ENCODE results near the gene FAM98B. TPM values are rescaled to one million over a fixed set of nuclear protein-coding genes. Genes with fewer than 3 reads are reported as not detected.

Gene FAM98B
- total RNA-seq, 2 donors from 2014 or later, result 7.9 to 8.6 TPM

DNA sequence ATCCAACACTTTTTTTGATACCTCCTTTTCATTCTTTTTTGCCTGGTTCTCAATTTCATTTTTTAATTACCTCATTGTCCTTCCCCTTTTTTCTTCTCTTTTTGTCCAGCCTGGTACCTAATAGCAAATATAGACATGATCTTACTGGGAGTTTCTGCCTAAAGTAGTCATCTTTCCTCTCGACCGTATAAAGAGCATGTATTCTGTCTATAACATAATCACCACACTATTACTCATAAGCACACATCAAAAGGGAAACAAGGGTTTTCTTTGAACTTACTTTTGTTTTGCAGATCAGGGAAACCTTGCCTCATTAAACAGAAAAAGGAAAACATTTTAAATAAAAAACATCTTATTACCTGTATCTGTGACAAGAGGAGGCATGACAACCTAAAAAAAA, 33.0 kb downstream of the FAM98B start:
- intact Hi-C loops (cut with DNase I), result no loop called here
- Histone ChIP-seq H3K9me3 (peaks cover 0 to 2% (median 0%) of the 10 kb centered on the region in 3 donors), H3K36me3 (replicated peaks in 1 of 2; ENCODE audit: insufficient read depth in 1 of 2, low read depth in 2 of 2) (peaks cover 0 to 4% of the 10 kb centered on the region in 2 donors), H3K27ac (no peak overlapping the region), H3K4me3 (no peak overlapping the region), H3K27me3 (no peaks in the 10 kb centered on the region), H3K4me1 (no peaks in the 10 kb centered on the region)
- TF ChIP-seq, protein P1, sequence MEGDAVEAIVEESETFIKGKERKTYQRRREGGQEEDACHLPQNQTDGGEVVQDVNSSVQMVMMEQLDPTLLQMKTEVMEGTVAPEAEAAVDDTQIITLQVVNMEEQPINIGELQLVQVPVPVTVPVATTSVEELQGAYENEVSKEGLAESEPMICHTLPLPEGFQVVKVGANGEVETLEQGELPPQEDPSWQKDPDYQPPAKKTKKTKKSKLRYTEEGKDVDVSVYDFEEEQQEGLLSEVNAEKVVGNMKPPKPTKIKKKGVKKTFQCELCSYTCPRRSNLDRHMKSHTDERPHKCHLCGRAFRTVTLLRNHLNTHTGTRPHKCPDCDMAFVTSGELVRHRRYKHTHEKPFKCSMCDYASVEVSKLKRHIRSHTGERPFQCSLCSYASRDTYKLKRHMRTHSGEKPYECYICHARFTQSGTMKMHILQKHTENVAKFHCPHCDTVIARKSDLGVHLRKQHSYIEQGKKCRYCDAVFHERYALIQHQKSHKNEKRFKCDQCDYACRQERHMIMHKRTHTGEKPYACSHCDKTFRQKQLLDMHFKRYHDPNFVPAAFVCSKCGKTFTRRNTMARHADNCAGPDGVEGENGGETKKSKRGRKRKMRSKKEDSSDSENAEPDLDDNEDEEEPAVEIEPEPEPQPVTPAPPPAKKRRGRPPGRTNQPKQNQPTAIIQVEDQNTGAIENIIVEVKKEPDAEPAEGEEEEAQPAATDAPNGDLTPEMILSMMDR (IDR thresholded peaks at IDR 0.05), result no peak
- no peak for TF ChIP-seq POLR2A (IDR thresholded peaks at IDR 0.05)
- 63 to 79% methylated on average over 2 of the region's 2 CpGs for WGBS, 2 donors
- DNase-seq (no peak), ATAC-seq (no peak)

DNA sequence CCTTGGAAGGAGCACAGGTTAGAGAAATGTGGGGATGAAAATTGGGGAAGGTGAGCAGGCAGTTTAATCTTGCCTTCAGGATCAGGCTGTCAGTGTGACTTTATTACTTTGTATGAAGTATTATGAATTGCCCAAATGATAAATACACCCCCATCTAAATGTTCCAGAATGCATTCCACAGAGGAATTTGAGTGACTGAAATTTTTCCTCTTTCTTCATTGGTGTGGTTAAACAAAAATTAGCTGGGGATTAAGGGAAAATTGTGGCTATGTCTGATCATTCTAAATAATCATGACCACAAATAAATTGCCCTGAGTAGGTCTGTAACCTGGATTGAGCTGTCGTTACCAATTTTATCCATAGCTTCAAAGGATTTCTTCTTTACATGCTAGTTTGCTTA, 33.5 kb downstream of the FAM98B start:
- TF ChIP-seq, protein P1 (IDR thresholded peaks at IDR 0.05), result no peak
- TF ChIP-seq POLR2A (IDR thresholded peaks at IDR 0.05), result no peak
- no peak overlapping the region for H3K4me3 ChIP-seq
- 100% methylated on average over 1 of the region's 1 CpG for WGBS, 2 donors
- peaks cover 0 to 2% (median 0%) of the 10 kb centered on the region in 3 donors for H3K9me3 ChIP-seq
- peaks cover 0 to 4% of the 10 kb centered on the region in 2 donors for H3K36me3 ChIP-seq (replicated peaks in 1 of 2; ENCODE audit: insufficient read depth in 1 of 2, low read depth in 2 of 2)
- no peaks in the 10 kb centered on the region for H3K4me1 ChIP-seq
- H3K27me3 ChIP-seq, result no peaks in the 10 kb centered on the region
- ATAC-seq (no peak), DNase-seq (no peak)
- H3K27ac ChIP-seq, result no peak overlapping the region
- intact Hi-C loops (cut with DNase I), result no loop called here

DNA sequence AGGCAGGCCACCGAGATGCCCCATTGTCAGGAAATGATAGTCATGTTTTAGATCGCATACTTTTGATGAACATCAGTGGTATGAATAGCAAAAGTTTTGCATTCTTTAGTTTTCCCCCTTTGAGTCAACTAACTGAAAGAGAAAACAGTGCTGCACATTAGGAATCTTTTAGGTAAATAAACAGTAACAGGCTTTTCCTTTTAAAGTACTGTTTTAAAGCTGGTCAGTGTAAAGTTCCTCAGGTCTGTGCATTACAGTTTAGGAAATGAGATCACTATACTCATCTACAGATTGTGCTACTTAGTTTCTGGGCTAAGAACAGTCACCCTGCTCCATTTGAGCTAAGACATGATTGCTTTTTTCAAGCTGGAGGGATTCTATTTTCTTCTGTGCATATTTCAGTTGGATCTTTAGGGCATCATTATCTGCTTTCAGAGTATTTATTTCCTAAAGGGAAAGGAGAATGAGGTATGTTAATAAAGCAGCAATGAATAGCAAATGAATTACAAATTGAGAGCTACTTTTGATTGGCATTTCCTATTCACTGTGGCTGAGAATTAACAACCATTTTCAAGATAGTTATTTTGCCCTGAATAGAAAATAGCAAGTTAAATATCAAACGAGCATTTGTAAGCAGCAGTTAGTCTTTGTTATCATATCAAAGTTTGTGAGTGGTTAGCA, 36.5 kb downstream of the FAM98B start:
- WGBS, 2 donors, result 65 to 70% methylated on average over 3 of the region's 3 CpGs
- TF ChIP-seq, protein P1 (IDR thresholded peaks at IDR 0.05), result no peak
- TF ChIP-seq POLR2A (IDR thresholded peaks at IDR 0.05), result no peak

DNA sequence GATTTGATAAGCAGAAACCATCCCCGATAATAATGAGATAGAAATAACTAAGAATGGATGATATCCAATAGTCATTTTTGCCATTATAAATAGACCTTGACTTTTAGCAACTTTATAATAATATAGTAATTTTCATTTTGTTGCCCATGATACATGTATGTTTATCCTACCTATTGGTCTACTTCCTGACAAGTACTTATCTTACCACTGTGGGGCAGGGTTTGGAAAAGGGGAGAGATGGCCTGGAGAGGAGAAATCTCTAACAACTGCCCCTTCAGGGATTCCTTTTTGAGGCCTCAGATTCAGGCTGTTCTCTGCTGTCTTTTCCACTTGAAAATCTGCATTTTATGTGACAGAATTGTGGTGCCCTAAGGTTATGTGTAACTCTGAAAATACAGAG, 42.2 kb downstream of the FAM98B start:
- H3K27ac ChIP-seq, result no peak overlapping the region
- 84 to 90% methylated on average over 1 of the region's 1 CpG for WGBS, 2 donors
- intact Hi-C loops (cut with DNase I), result no loop called here
- H3K4me1 ChIP-seq, result no peaks in the 10 kb centered on the region
- no peaks in the 10 kb centered on the region for H3K9me3 ChIP-seq
- TF ChIP-seq, protein P1 (IDR thresholded peaks at IDR 0.05), result no peak
- no peak for TF ChIP-seq POLR2A (IDR thresholded peaks at IDR 0.05)
- DNase-seq (no peak), ATAC-seq (no peak)
- H3K27me3 ChIP-seq, result no peaks in the 10 kb centered on the region
- H3K4me3 ChIP-seq, result no peak overlapping the region
- no peaks in the 10 kb centered on the region for H3K36me3 ChIP-seq (replicated peaks in 1 of 2; ENCODE audit: insufficient read depth in 1 of 2, low read depth in 2 of 2)

More for the DNA sequence above, 36.5 kb downstream of the FAM98B start:
- ATAC-seq (no peak), DNase-seq (no peak)
- intact Hi-C loops (cut with DNase I), result no loop called here
- H3K27me3 ChIP-seq, result no peaks in the 10 kb centered on the region
- no peak overlapping the region for H3K27ac ChIP-seq
- peaks cover 0 to 2% (median 0%) of the 10 kb centered on the region in 3 donors for H3K9me3 ChIP-seq
- H3K4me3 ChIP-seq, result no peak overlapping the region
- H3K4me1 ChIP-seq, result no peaks in the 10 kb centered on the region
- H3K36me3 ChIP-seq (replicated peaks in 1 of 2; ENCODE audit: insufficient read depth in 1 of 2, low read depth in 2 of 2), result peaks cover 0 to 4% of the 10 kb centered on the region in 2 donors

DNA sequence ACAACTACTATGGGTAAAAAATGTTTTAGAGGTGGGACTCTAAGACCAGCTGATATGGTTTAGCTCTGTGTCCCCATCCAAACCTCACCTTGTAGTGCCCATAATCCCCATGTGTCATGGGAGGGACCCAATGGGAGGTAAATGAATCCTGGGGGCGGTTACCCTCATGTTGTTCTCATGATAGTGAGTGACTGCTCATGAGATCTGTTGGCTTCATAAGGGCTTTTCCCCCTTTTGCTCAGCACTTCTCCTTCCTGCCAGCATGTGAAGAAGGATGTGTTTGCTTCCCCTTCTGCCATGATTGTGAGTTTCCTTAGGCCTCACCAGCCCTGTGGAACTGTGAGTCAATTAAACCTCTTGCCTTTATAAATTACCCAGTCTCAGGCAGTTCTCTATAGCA, 45.7 kb downstream of the FAM98B start:
- DNase-seq, result no peak
- H3K27me3 ChIP-seq, result no peaks in the 10 kb centered on the region
- H3K36me3 ChIP-seq (replicated peaks in 1 of 2; ENCODE audit: insufficient read depth in 1 of 2, low read depth in 2 of 2), result no peaks in the 10 kb centered on the region
- H3K27ac ChIP-seq, result no peak overlapping the region
- intact Hi-C loops (cut with DNase I), result no loop called here
- TF ChIP-seq, protein P1 (IDR thresholded peaks at IDR 0.05), result no peak
- no peak for TF ChIP-seq POLR2A (IDR thresholded peaks at IDR 0.05)
- no peak for ATAC-seq
- H3K4me1 ChIP-seq, result no peaks in the 10 kb centered on the region
- WGBS, 2 donors, result 100% methylated on average over 1 of the region's 1 CpG
- H3K9me3 ChIP-seq, result no peaks in the 10 kb centered on the region
- H3K4me3 ChIP-seq, result no peak overlapping the region

Data from body of pancreas (tissue), 4 donors.